ENCODE measurements around the gene GBP4.

GBP4 gene

DNA sequence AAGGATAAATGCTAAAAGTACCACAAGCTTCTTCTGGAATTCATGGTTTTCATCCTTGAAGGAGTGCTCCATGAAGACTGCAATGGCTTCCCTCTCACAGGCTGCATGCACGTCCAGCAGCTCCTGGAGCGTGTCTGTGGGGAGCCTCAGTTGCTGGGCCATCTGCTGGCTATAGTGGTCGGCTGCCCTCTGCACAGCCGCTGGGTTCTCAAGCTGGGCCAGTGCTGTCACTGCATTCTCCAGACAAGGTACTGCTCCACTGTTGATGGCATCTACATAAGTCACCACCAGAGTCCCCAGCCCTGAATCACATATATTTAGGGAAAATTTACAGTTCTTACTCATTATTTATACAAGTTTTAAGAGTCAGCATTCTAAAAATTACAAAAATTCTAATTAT is 8.7 kb downstream of the GBP4 start:
- FAIRE-seq (no peak), DNase-seq (ENCODE audit: insufficient read length, low spot score) (no peak)
- TF ChIP-seq, protein P1, sequence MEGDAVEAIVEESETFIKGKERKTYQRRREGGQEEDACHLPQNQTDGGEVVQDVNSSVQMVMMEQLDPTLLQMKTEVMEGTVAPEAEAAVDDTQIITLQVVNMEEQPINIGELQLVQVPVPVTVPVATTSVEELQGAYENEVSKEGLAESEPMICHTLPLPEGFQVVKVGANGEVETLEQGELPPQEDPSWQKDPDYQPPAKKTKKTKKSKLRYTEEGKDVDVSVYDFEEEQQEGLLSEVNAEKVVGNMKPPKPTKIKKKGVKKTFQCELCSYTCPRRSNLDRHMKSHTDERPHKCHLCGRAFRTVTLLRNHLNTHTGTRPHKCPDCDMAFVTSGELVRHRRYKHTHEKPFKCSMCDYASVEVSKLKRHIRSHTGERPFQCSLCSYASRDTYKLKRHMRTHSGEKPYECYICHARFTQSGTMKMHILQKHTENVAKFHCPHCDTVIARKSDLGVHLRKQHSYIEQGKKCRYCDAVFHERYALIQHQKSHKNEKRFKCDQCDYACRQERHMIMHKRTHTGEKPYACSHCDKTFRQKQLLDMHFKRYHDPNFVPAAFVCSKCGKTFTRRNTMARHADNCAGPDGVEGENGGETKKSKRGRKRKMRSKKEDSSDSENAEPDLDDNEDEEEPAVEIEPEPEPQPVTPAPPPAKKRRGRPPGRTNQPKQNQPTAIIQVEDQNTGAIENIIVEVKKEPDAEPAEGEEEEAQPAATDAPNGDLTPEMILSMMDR (IDR thresholded peaks at IDR 0.05; ENCODE audit: insufficient read depth, missing control alignments) = no peak

GRCh38 chr1:89179343-89179742 is 19.4 kb downstream of the GBP4 start:
- DNase-seq (ENCODE audit: insufficient read length, low spot score) (no peak), FAIRE-seq (no peak)
- TF ChIP-seq, protein P1 (IDR thresholded peaks at IDR 0.05; ENCODE audit: insufficient read depth, missing control alignments) = no peak

- TF ChIP-seq, protein P1 (IDR thresholded peaks at IDR 0.05; ENCODE audit: insufficient read depth, missing control alignments) = no peak
- no peak for FAIRE-seq
- no peak for DNase-seq (ENCODE audit: insufficient read length, low spot score)
These were observed 21.8 kb downstream of the GBP4 start for GRCh38 chr1:89176971-89177370.

- DNase-seq (ENCODE audit: insufficient read length, low spot score) = no peak
- TF ChIP-seq, protein P1 (IDR thresholded peaks at IDR 0.05; ENCODE audit: insufficient read depth, missing control alignments) = no peak
- FAIRE-seq = no peak
These were observed 23.0 kb downstream of the GBP4 start, which contains the start of gene GBP7 for GRCh38 chr1:89175601-89176256. GBP7 (minus strand) TSS chr1:89176003; CDS start chr1:89171935, 4,068 bp downstream.

DNA sequence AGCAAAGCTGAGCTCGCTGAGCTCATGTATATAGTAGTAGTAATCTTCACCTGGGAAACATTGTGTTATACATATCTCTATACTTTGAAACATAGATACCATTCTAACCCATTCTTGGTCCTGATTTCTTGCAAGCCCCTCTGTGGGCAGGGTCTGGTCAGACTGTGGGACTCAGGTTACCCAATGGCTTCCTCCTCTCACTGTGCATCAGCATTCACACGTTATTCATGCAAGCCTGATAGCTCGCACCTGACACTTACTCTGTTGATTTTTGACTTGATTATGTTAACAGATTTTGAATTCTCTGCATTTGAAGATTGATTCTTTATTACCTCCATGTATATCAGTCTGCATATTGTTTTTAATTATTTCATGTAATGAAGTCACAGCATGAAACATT is 24.3 kb downstream of the GBP4 start:
- TF ChIP-seq, protein P1 (IDR thresholded peaks at IDR 0.05; ENCODE audit: insufficient read depth, missing control alignments) = no peak
- DNase-seq (ENCODE audit: insufficient read length, low spot score) (no peak), FAIRE-seq (no peak)

GRCh38 chr1:89172468-89173143 is 26.1 kb downstream of the GBP4 start:
- no peak for DNase-seq (ENCODE audit: insufficient read length, low spot score)
- TF ChIP-seq, protein P1 (IDR thresholded peaks at IDR 0.05; ENCODE audit: insufficient read depth, missing control alignments) = no peak
- FAIRE-seq = no peak

DNA sequence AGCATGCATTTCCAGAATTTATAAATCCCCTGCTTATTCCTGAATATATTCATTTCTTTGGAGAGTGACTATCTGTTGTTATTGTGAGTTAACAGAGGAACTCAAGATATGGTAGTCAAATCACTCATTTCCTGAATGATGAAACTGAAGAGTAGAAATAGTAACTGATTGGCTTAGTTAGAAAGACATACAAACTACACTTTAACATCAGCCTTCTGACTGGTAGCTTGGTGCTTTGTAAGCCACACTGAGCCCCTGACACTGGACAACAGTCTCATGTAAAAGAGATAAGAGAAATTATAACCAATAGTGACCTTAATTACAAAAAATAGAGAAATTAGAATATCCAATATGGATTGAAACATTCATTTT is 27.7 kb downstream of the GBP4 start:
- FAIRE-seq = no peak
- DNase-seq (ENCODE audit: insufficient read length, low spot score) = no peak
- TF ChIP-seq, protein P1 (IDR thresholded peaks at IDR 0.05; ENCODE audit: insufficient read depth, missing control alignments) = no peak
